WTC11 (cell line): Measurements from ENCODE around the gene SYT17. TPM values are rescaled to one million over a fixed set of nuclear protein-coding genes. Genes with fewer than 3 reads are reported as not detected.

Experiments used
- ATAC-seq: fragments of 200-7000 bp; cut with Tn5 transposase; 2 replicates; pipeline ENCODE4 v1.10.0; 2021; ENCODE audit warnings: mild to moderate bottlenecking, moderate library complexity
- CTCF ChIA-PET: fragments of 300-600 bp; sonication (Branson Sonifier 250); formaldehyde crosslinking; loops from one replicate; lab custom pipeline; 2021; ENCODE audit warnings: antibody characterized with exemption; lab: Charles Lee
- POLR2A ChIA-PET: fragments of 350-600 bp; sonication (Branson Sonifier 250); formaldehyde crosslinking; loops from one replicate; lab custom pipeline; 2021; ENCODE audit warnings: antibody characterized with exemption; lab: Charles Lee
- DNase-seq: peaks from one replicate; pipeline ENCODE4 v3.0.0; 2021; ENCODE audit warnings: low spot score
- H3K27ac Mint-ChIP-seq: 2 replicates; pipeline ENCODE4 v1.8.0; 2021; ENCODE audit warnings: mixed read lengths
- H3K27me3 Mint-ChIP-seq: 2 replicates; pipeline ENCODE4 v1.8.0; 2021; ENCODE audit warnings: low read depth, mild to moderate bottlenecking, moderate library complexity, mixed read lengths
- H3K36me3 Mint-ChIP-seq: 2 replicates; pipeline ENCODE4 v1.8.0; 2021; ENCODE audit warnings: mixed read lengths
- H3K4me1 Mint-ChIP-seq: 2 replicates; pipeline ENCODE4 v1.8.0; 2022; ENCODE audit warnings: mixed read lengths
- H3K4me3 Mint-ChIP-seq: 2 replicates; pipeline ENCODE4 v1.8.0; 2021; ENCODE audit warnings: mild to moderate bottlenecking, moderate library complexity, mixed read lengths
- H3K9me3 Mint-ChIP-seq: 2 replicates; pipeline ENCODE4 v1.8.0; 2021; ENCODE audit warnings: mixed read lengths
- ARID4B ChIP-seq: sonication (generic); formaldehyde crosslinking; IDR thresholded peaks from 2 replicates; pipeline ENCODE4 v1.8.0; 2023; ENCODE audit warnings: missing genetic modification reagents, mild to moderate bottlenecking, borderline replicate concordance
- ATF1 ChIP-seq: sonication (generic); formaldehyde crosslinking; IDR thresholded peaks from 2 replicates; pipeline ENCODE4 v1.8.1; 2023; ENCODE audit warnings: mild to moderate bottlenecking, moderate library complexity, missing genetic modification reagents
- ATF3 ChIP-seq: sonication (generic); formaldehyde crosslinking; conservative IDR thresholded peaks from 2 replicates; pipeline ENCODE4 v1.8.1; 2022; ENCODE audit warnings: mild to moderate bottlenecking, missing genetic modification reagents
- E2F5 ChIP-seq: sonication (generic); formaldehyde crosslinking; IDR thresholded peaks from 2 replicates; pipeline ENCODE4 v1.8.1; 2022; ENCODE audit warnings: mild to moderate bottlenecking, moderate library complexity, missing genetic modification reagents
- ELF4 ChIP-seq: sonication (generic); formaldehyde crosslinking; IDR thresholded peaks from 2 replicates; pipeline ENCODE4 v1.8.1; 2022; ENCODE audit warnings: low read depth, mild to moderate bottlenecking, moderate library complexity, missing genetic modification reagents
- GABPB1 ChIP-seq: sonication (generic); formaldehyde crosslinking; IDR thresholded peaks from 2 replicates; pipeline ENCODE4 v1.8.1; 2023; ENCODE audit warnings: mild to moderate bottlenecking, missing genetic modification reagents
- GTF2I ChIP-seq: fragments of 250-450 bp; sonication (Bioruptor Pico); conservative IDR thresholded peaks from 2 replicates; pipeline ENCODE4 v1.4.0; 2021; ENCODE audit warnings: mild to moderate bottlenecking
- IRF2 ChIP-seq: sonication (generic); formaldehyde crosslinking; IDR thresholded peaks from 2 replicates; pipeline ENCODE4 v1.8.0; 2022; ENCODE audit warnings: low read depth, missing genetic modification reagents, borderline replicate concordance
- NR2C2 ChIP-seq: sonication (generic); formaldehyde crosslinking; IDR thresholded peaks from 2 replicates; pipeline ENCODE4 v1.8.0; 2022; ENCODE audit warnings: mild to moderate bottlenecking, missing genetic modification reagents
- PREB ChIP-seq: sonication (generic); formaldehyde crosslinking; IDR thresholded peaks from 2 replicates; pipeline ENCODE4 v1.8.1; 2022; ENCODE audit warnings: mild to moderate bottlenecking, missing genetic modification reagents, moderate library complexity, borderline replicate concordance
- RORB ChIP-seq: fragments of 250-450 bp; sonication (Bioruptor Pico); IDR thresholded peaks from 2 replicates; pipeline ENCODE4 v1.9.0; 2021; ENCODE audit warnings: mild to moderate bottlenecking
- TP53 ChIP-seq: sonication (generic); formaldehyde crosslinking; IDR thresholded peaks from 2 replicates; pipeline ENCODE4 v1.8.1; 2023; ENCODE audit warnings: mild to moderate bottlenecking, missing genetic modification reagents
- ZNF121 ChIP-seq: sonication (generic); formaldehyde crosslinking; IDR thresholded peaks from 2 replicates; pipeline ENCODE4 v1.8.0; 2023; ENCODE audit warnings: missing genetic modification reagents
- ZNF138 ChIP-seq: sonication (generic); formaldehyde crosslinking; conservative IDR thresholded peaks from 2 replicates; pipeline ENCODE4 v1.8.1; 2022; ENCODE audit warnings: mild to moderate bottlenecking, moderate library complexity, missing genetic modification reagents
- ZNF263 ChIP-seq: sonication (generic); formaldehyde crosslinking; IDR thresholded peaks from 2 replicates; pipeline ENCODE4 v1.8.1; 2022; ENCODE audit warnings: low read depth, mild to moderate bottlenecking, moderate library complexity, missing genetic modification reagents
- ZNF281 ChIP-seq: sonication (generic); formaldehyde crosslinking; IDR thresholded peaks from 2 replicates; pipeline ENCODE4 v1.8.0; 2023; ENCODE audit warnings: mild to moderate bottlenecking, missing genetic modification reagents
- ZNF317 ChIP-seq: sonication (generic); formaldehyde crosslinking; IDR thresholded peaks from 2 replicates; pipeline ENCODE4 v1.8.1; 2023; ENCODE audit warnings: low read depth, mild to moderate bottlenecking, moderate library complexity, missing genetic modification reagents, borderline replicate concordance
- ZNF425 ChIP-seq: fragments of 250-450 bp; sonication (Bioruptor Pico); conservative IDR thresholded peaks from 2 replicates; pipeline ENCODE4 v1.9.0; 2021; ENCODE audit warnings: mild to moderate bottlenecking
- total RNA-seq: library from RNA; stranded (reverse); gene quantifications from 3 replicates; pipeline ENCODE4 v1.2.3, GENCODE V29; 2021

Gene SYT17
- total RNA-seq, 1 experiment from 2014 or later = 5.5 TPM

- DNase-seq (no peak), ATAC-seq (no peak)
- Mint-ChIP-seq H3K4me1 (peaks cover 14% of the 10 kb centered on the region), H3K27me3 (peaks cover 19% of the 10 kb centered on the region), H3K9me3 (no peaks in the 10 kb centered on the region), H3K4me3 (no peak overlapping the region), H3K36me3 (no peaks in the 10 kb centered on the region), H3K27ac (no peak overlapping the region)
- ChIA-PET POLR2A (no interaction called here), CTCF (no interaction called here)
- TF ChIP-seq ZNF281 (no peak), ZNF263 (CRISPR knock-in tag) (no peak), ELF4 (no peak), ARID4B (CRISPR knock-in tag) (no peak), PREB (CRISPR knock-in tag) (no peak), ZNF121 (no peak), ZNF425 (no peak), ATF3 (CRISPR knock-in tag) (no peak), RORB (CRISPR knock-in tag) (no peak), ZNF317 (no peak)
Observed at GRCh38 chr16:19173059-19173458, 5.0 kb downstream of the SYT17 start.

GRCh38 chr16:19173649-19174383 is 5.8 kb downstream of the SYT17 start:
- Mint-ChIP-seq H3K9me3 (no peaks in the 10 kb centered on the region), H3K4me1 (peaks cover 14% of the 10 kb centered on the region), H3K36me3 (no peaks in the 10 kb centered on the region)
- CTCF ChIA-PET = interaction anchor here (1.5 kb wide), 1 partner anchor 88 kb away, joined by 4 read pairs; no protein-coding TSS in a partner anchor
- no peak for ATAC-seq
- TF ChIP-seq NR2C2 (no peak), ZNF138 (CRISPR knock-in tag) (no peak), ATF1 (CRISPR knock-in tag) (no peak), GTF2I (CRISPR knock-in tag) (no peak), TP53 (CRISPR knock-in tag) (no peak), IRF2 (CRISPR knock-in tag) (no peak), GABPB1 (CRISPR knock-in tag) (no peak), E2F5 (no peak)
- TF ChIP-seq, all 79 proteins: peak for 0
- Mint-ChIP-seq H3K27ac (no peak overlapping the region; the same call in 1 of the 2 replicates), H3K4me3 (no peak overlapping the region), H3K27me3 (peaks cover 19% of the 10 kb centered on the region)
- DNase-seq = no peak
- POLR2A ChIA-PET = no interaction called here
